GOT3 (cell line): ENCODE measurements around the gene SNCAIP.

Experiments used
- DNase-seq: peaks from one replicate; lab custom pipeline; 2025; ENCODE audit warnings: mixed read lengths; lab: John Stamatoyannopoulos, UW

Gene SNCAIP

DNA sequence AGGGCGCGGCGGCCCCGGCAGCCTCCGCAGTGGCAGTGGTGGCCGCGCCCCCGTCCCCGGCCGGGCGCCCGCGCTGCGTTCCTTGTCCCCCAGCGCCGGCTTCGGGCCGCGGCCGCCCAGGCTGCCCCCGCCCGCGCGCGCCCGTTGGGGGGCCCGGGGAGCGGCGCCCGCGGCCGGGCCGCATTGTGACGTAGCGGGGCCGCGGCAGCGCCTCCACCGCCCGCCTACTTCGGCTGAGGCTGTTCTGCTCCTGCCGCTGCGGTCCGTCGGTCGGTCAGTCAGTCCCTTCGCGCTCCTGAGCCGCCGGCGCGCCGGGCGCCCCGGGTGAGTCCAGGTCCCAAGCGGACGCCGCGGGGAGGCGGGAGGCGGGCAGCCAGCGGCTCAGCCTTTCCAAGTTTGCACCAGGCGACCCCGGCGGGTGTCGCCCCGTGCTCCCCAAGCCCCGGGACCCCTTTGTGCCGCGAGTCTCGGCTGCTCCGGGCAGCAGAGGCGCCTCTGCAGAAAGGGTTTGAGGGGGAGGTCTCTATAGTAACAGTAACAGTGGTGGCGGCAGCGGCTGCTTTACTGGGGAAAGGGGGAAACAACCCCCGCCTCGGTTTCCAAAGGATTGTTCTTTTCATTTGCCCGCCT lies at the start of gene SNCAIP:
Gene SNCAIP, plus strand, starts transcription at position 277 of the 630 bp plus-strand sequence. CDS start 78,898 bp downstream, outside the sequence.
- no peak for DNase-seq

DNA sequence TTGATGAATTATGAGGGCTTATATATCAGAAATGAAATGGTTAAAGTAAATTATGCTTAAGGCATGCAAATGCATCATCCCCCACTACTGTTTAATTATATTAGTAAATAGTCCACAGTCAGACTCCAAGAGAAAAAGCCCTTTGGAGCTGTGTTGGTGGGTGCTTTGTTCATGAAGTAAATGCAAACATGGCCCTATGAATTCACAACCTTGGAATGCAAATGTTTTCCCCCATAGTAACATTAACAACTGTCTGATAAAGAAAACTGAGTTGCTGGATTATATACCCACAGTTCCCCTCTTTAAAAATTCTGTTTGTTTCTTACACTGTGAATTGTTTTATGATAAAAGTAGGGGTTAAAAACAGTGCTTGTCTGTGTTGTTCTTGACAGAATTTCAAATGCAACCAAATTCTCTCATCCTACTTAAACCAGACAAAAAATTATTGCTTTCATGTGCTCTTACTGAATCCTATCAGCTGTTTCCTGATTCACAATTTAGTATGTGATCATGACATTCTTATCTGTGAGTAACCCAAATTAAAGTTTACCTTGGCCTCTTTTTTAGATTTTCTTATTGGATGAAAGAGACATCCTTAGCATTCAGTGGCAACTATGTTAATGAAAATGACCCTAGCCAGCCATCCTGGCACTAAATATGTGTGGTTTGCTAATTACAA lies 48.5 kb upstream of the SNCAIP start:
- DNase-seq = no peak

DNA sequence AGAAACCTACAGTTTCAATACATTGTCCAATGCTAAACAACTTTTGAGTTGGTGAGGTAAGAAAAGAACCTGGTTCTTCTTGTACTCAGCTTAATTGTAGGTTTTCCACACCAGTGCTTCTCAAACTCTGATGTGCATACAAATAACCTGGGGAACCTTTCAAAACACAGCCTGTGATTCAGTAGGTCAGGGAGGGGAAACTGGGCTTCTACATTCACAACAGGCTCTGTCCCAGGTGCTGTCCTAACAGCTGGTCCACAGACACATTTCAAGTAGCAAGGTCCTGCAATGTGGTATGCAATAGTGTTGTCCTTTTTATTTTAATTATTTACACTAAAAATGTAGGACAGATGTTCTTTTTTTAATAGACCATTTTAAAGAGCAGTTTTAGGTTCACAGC lies 47.4 kb upstream of the SNCAIP start:
- DNase-seq = no peak

DNA sequence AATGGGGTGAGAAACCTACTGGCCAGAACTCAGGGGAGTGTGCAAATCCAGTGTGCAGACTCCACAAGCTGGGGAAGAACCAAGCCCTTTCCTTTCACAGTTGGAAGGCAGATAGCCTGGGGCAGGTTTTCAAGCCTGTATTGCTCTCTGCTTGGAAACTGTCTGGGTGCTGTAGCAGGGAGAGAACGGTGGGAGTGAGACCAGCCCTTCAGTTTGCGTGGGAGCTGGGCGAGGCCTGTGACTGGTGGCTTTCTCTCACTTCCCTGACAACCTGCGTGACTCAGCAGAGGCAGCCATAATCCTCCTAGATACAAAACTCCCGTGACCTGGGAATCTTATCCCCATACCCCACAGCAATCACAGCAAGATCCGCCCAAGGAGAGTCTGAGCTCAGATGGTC lies 44.9 kb upstream of the SNCAIP start:
- DNase-seq = no peak

DNA sequence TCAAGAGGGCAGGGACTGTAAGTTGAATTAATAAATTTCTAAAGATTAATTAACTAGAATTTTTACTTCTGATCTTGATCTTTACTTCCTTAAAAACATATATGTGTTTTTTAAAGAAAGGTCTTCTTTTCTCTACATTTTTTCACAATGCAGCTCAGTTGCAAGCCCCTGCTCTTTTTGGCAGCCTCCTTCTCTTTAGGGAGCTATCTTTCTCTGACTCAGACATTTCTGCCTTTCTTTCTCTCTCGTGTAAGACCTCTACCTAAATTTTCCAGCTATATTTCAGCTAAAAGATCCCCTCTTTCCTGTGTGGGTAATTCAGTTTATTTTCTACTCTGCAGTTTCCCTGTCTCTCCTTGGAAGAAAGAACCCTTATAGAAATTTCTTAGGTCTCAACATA lies 38.3 kb upstream of the SNCAIP start:
- no peak for DNase-seq

DNA sequence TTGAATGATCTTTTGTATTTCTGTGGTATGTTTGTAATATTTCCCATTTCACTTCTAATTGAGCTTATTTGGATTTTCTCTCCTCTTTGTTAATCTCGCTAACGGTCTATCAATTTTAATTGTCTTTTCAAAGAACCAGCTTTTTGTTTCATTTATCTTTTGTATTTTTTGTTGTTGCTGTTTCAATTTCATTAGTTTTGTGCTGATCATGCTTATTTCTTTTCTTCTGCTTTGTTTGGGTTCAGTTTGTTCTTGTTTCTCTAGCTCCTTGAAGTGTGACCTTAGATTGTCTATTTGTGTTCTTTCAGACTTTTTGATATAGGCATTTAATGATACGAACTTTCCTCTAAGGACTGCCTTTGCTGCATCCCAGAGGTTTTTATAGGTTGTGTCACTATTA lies 28.4 kb upstream of the SNCAIP start:
- no peak for DNase-seq

DNA sequence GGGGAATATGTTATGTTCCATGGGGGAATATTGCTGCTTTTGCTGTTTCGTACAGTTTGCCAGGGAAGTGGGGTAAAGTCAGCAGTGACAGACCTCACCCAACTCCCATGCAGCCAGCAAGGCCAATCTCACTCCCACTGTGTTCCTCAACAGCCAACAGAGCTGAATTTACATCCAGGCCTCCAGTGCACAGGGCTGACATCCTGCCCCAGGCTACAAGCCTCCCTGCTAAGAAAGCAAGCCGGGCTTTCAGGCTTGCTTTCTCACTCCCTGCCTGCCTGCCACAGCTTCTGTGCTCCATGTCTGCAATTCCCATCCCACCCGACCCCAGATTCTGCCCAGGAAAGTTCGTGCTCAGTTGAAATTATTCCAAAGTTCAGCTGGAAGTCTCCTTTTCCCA lies 25.5 kb upstream of the SNCAIP start:
- DNase-seq = no peak

DNA sequence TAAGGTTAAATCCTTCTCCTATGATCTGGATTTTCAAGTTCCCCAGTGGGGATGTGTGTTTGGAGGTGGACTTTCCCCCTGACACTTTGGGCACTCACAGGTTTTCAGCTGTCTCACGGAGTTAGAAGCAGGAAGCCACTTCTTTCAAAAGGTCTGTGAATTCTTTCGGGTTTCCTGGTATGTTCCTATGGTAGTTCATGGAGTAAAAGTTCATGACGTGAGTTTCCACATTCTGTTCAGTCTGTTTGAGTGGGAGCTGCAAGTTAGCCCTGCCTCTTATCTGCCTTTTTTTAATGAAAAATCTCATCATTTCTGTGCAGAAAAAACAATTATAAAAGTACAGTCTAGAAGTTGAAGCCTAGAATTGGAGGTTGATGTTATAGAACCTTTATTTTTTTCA lies 24.9 kb upstream of the SNCAIP start:
- DNase-seq = no peak

DNA sequence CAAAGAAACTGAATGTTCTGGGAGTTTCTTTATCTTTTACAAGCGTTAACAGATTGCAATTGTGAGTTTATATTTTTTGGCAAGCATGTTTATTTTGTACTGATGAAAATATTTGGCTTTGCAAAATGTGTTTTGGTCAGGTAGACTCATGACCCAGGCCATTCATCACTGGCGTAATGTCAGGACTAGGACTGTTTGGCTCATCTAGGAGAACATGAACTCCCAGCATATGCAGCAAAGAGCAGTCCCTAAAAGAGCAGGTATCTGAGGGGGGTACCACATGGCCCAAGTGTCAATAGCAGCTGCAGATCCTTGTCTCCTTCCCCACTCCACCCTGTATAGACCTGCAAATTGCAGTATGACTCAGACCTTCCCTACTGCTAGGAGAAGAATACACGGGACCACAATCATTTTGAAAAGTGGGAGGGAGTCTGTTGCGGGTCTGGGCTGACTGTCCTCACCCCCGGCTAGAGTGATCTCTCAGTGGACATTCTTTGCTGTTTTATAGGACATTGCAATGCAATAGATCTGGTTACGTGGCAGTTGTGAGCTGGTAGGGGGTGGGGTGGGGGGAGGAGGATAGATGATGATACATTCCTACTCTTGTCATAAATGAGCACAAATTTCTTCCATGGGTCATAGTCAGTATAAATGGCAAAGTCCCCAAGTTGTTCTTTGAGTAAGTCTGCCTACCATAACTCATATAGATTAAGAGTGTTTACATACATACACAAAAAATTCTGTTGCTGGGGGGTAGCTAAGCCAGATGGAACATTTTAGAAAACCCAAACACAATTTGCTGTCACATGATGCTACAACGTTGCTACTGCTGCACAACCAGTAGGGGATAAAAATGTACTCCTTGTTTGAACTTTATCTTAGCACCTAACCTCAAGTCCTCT lies 20.8 kb upstream of the SNCAIP start:
- DNase-seq = no peak

DNA sequence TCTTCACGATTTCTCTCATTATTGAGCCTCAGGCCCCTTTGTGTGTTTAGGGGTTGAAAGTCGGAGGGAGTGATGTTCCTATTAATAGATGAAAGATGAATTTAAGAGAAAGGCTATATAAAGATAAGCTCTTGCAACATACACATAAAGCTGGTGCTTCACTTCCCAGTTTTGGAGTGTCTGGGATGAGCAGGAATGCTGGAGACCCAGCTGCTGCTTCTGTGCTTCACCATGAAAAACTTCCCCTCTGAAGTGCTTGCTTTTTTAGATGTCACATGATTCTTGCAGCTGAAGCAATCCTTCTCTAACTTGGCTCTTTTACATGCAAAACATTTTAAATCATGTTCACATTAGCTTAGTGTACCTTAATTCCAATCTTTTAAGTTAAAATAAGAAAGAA lies 19.7 kb upstream of the SNCAIP start:
- no peak for DNase-seq

DNA sequence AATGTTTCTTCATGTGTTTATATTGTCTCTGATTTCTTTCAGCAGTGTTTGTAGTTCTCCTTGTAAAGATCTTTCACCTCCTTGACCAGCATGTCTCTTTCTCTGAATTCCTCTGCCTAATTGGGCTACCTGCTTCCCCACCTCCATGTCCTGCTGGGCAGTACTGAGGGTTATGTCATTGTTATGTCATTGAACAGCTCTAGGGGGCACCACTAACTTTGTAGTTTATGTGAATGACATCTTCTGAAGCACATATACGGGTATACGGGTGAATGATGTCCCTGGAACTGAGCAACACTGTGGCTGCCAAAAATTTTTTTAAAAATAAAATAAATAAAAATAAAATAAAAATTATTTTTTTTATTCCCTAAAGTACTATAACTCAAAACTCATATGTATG lies 16.9 kb upstream of the SNCAIP start:
- DNase-seq = no peak

DNA sequence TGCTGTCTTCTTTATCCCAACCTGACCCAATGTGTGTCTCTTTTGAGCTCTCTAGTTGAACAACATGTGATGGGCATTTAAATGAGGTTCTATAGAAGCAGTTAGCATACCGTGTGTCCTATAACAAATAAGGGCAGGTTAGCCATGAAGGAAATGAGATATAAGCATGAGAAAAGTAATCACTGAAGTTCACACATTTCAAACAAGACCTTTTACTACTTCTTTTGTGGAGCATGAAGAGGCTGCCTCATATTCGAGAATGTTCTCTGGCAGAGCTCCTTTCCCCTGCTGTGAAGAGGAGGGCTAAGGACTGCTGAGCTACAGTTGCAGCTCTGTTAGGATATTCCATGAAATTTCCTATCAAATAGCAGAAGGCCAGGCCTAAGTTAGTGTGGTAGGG lies 15.2 kb upstream of the SNCAIP start:
- DNase-seq = no peak

DNA sequence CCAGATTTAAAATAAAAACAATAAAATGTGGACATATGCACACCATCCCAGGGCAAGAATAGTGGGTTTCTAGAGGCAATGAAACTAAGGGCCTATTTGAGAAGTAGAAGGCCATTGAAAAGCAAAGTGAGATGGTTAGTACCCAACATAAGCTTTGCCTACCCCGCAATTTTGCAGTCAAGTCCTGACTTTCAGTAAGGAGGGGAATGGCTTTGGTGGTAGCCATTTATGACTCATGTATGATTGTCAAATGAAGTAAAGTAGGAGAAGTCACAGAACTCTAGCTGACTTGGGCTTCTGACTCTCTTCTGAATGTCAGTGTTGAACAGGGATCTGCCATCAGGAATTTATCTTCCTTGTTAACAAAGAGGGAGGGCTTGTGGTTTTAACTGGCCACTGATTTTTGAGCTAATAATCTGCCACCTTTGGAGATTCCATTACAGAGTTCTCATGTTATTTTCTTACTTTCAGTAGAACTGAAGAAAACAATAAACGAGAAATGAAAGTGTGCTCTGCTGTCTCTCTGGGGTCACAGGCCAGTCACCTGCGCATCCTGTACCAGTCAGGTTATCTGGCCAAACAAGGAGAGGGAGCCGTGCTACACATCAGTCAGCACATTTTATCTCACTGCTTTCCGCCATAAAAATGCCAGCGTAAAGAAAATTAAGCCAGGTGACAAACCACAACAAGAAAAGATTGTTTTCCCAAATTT lies 14.3 kb upstream of the SNCAIP start:
- DNase-seq = no peak

DNA sequence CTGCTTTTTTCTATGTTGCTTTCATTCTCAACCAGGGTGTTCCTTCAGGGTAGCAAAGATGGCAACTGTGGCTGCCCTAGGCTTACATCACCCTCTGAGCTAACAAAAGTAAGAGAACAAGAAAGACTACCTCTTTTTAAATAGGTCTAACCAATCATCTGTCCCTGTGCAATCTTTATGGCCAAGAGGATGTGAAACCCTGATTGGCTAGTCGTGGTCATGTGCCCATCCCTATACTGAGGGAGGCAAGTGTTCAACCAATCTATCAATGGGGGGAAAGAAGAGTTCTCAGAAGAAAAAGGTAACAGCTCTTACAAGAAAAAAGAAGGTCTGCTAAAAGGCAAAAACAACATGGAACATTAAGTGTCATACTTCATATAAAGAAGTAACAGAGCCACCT lies 11.7 kb upstream of the SNCAIP start:
- DNase-seq = no peak

DNA sequence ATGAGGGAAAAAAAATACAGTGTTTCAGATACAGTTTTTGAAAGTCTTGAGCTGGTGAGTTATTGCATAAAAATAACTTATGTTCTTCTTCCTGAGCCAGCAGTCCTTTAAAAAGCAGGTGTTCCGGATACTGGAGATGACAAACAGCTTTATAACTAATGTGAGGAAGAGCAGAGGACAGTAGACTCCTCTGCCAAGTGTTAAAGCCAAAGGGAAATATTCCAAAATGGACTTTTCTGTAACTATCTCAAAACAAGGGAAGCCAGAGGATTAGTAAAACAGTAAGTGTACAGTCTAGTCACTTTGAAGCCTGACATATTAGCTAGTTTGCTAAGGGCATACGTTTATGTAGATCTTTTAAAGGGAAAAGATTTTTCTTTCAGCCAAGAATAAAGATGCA lies 11.0 kb upstream of the SNCAIP start:
- no peak for DNase-seq

DNA sequence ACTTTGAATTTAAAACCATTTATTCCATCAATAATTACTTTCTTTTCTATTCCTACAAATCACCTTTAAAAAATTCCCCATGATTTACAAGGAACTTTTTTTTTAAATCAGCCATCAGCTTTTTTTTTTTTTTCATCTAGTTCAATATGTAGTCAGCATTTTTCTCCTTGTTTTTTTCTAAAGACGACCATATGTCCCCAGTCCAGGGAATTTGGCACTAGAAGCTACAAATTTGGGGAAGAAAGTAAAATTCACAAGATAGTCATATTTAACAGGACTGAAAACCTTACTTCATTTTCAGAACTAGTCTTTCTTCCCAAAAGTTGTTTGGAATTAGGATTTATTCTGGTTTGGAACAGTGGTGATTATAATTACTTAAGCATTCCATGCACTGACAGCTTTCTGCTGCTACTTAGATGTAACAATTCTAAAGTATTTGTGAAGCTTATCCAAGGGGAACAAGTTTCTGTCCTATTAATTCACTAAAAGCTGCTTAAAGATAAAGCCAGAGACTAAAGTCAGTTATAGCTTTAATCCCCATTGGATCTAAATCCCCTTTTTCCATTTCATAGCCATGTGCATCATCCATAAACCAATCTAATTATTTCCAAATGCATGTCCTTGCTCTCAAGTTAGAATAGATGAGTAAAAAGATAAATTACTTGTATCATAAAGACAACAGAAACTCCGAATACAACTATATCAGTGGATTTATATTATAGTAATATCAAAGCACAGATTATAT lies 7.4 kb upstream of the SNCAIP start:
- DNase-seq = no peak

DNA sequence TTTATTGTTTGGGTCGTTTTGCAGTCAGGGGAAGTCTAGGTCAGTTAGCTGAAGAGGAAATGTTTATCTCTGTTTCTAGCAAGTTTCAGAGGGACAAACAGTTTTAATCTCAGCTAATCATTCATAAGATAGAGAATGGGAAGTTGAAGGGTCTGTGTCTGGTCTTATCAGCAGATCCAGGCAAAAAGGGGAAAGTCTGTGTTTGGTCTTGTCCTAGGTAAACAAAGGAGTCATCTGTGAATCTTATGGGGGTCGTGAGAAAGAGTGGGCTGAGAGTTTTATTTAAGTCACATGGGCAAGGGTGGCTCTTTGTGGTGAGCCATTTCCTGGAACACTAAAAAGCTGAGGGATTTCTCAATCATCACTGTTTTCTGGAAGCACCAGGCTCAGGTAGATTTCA lies 5.6 kb upstream of the SNCAIP start:
- no peak for DNase-seq

DNA sequence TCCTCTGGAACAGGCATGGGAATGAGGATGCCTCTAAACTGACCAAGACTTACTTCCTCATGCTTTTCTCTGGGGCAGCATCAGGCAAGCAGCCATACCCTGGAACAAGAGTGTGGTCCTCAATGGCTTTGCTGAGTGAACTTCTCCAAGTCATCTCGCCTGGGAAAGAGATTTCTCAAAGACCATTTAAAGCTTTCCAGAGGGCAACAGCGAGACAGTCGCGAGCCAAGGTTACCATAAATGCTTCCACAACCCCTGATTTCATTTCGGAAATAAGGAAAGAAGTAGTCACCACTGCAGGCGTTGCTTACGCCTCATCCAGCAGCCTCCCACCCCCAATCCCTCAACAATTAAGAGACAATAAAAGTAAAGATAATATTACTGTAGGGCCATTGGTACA lies 1.1 kb upstream of the SNCAIP start:
- DNase-seq = peak; percentile 12

DNA sequence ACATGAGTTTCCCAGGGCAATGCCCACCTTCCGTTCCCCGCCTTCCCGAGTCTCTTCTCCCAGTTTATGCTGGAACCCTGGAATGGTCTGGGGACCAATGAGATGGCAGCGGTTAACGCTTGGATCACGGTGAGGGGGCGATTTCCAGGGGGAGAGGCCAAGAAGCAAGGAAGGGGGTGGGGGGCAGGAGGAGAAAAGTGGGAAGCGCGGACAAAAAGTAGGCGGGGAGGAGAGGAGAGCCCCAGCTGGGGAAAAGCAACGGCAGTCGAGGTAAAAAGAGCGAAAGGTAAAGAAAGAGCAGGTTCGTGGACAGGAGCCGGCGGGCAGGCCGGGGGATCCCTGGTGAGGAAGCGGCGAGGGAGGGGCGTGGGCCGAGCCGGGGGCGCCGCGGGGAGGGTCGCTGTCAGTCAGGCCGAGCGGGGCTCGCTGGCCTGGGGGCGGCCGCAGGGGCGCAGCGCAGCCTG lies 508 bp upstream of the SNCAIP start:
- no peak for DNase-seq

DNA sequence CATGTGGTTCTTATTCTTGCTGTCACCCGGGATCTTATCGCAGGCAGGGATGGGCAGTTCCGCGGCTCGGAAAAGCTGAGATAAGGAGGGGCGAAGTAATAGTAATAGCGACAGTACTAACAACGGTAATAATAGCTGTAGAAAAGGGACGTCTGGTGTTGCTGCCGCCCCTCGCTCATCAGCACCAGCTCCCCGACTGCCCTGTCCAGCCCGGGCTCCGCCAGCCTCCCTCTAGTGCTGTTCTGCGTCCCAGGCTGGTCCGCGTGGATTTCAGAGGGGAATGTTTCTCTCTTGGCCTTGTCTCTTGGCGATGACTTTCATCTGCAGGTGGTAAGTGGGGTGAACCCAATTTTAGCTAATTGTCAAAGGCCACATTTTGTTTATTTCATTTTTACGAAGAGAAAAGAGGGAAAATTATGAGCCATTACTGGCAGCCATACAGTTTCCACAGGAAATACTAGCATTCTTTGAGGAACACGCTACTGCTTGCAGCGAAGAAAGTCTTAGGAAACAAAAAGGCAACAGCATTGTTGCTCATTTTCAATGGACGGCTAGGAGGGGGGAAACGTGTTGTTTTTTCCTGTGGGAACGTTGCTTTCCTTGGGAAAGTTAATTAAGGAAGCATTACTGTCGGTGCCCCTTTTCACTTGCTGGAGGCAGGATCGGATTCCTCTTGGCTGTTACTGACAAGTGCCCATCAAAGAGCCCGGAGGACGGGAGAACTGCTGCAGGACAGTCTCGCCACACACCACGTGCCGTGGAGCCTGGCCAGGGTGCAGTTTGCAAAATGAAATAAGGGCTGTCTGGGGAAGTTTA lies 762 bp downstream of the SNCAIP start:
- no peak for DNase-seq

DNA sequence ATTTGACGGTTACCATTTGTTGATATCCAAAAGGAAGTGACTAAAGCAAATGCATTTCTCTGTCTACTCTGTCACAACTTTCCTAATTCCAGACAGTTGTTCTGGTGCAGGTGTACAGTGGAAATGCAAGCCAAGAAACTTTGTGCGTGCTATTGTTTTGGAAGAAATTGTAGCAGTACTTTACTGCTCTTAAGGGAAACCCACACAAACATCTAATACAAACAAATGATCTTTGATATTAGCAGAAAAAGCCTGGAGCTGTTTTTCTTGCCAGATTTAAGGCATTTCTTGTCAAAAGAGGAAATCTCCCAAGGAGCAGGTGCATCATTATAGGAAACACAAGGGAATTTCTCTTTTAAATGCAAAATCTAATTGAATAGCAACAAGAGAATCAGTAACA lies 2.0 kb downstream of the SNCAIP start:
- no peak for DNase-seq
